RCC 7860 (cell line): ENCODE data around the gene CIRBP.

ENCODE experiments used
- DNase-seq: peaks from one replicate; pipeline ENCODE4 v3.0.0-alpha.2; 2015; ENCODE audit warnings: low spot score
- FAIRE-seq: peaks from 2 replicates; lab custom pipeline; 2012; peaks lifted over from hg19 to GRCh38; lab: Jason Lieb, UNC

The CIRBP gene

GRCh38 chr19:1277061-1277460, 7.9 kb downstream of the CIRBP start:
- DNase-seq (no peak), FAIRE-seq (no peak)

DNA sequence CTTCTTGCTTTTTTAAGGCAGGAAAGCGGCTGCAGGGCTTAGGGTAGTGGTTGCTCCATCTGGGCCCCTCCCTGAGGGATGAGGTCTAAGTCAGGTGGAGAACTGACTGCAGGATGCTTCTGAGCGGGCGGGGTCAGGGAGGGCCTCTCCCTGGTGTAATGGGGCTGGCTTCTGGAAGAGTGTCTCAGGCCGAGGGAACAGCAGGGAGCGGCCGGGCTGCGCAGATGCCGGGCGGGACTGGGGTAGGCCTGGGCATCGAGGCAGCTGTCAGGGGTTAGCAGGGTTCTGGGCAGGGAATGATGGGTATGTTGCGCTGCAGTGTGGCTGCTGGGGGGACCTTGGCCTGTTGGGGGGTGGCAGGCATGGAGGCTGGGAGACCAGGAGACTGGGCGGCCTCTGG, 8.9 kb downstream of the CIRBP start:
- DNase-seq (no peak), FAIRE-seq (no peak)

GRCh38 chr19:1278713-1279660, 9.9 kb downstream of the CIRBP start:
- no peak for DNase-seq
- no peak for FAIRE-seq

DNA sequence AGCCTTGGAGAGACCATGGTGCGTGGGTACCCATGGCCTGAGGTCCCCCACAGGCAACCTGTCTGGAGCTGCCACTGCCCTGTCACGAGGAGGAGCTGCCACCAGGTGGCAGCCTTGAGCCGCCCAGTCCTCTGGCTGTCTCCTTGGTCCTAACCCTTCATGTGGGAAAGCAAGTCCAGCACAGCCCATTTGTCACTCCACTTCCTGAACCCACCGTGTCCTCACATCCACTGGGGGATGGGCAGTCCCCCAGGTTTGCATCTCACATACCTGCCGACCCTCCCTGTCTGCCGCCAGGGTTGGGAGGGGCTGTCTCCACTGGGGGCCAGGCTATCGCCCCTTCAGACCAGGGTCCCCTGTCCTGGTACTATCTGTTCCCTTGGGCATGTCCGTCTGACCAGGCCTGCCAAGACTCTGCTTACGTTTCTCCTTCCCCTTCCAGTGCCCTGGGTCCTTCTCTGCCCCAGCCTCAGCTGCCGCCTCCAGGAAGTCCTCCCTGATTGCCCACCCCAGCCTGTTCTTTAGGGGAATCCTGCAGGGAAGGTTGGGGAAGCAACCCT, 10.7 kb downstream of the CIRBP start:
- peak; percentile 73 for DNase-seq
- no peak for FAIRE-seq

DNA sequence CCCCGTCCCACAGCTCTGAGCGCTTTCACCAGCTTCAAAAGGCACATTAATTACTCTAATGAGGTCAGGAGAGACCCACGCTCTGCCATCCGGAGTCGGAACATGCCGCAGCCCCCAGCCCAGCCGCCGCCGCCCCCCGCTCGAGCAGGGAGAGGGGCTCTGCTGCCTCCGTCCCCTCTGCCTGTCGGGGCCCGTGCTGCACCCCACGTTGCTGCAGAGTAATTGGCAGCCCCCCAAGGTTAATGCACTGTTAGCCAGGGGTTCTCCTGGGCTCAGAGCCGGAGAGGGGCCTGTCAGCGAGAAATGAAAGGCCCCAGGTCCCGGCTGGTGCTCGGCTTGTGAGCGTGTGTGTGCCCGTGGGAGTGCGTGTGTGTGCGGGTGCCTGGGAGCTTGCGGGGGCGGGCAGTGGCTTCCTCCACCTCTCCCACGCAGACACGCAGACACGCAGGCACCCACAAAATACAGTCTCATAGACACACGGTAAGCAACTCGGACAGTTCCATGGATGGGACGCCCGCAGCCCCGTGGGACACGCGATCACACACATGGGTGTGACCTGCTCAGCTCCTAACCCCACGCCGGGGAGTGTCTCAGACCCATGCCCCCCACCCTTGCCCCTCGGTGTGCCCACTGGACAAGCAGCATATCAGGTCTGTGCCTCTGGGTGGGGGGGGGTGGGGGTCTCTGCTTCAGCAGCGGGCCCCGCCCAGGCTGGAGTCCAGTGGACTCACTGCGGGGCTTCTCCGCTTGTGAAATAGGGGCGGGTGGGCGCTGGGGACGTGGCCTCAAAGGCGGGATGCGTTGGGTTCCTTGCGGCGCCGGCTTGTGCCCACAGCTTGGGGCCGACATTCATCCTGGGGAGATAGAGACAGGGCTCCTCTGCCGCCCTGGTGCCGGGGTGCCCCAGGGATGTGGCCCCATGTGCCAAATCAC, 11.8 kb downstream of the CIRBP start:
- FAIRE-seq: no peak
- no peak for DNase-seq

DNA sequence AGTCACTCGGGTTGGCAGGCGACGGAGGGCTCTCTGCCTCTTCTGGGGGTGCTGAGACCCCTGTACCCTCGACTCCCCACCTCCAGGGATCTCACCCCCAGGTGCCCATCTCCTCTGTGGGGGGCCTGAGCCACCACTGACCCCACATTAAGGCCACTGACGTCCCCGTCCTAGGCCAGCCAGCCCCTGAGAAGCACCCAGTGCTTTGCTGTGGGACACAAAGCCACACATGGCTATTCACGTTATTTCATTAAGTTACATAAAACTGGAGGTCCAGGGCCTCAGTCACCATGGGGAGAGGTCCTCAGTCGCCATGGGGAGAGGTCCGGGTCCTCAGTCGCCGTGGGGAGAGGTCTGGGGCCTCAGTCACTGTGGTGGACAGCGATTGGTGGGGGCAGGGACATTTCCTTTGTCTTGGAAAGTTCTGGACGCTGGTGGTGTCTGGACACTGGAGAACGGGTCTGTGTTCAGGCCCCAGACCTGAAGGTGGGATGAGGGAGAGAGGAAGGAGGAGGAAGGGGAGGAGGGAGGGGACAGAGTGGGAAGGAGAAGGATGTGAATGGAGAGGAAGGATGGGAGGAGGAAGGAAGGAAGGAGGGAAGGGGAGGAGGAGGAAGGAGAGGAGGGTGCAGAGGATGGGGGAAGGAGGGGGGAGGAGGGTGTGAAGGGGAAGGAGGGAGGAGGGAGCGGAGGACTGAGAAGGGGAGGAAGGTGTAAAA, 12.6 kb downstream of the CIRBP start:
- no peak for FAIRE-seq
- DNase-seq: no peak

GRCh38 chr19:1282588-1283206, 13.6 kb downstream of the CIRBP start:
- FAIRE-seq: no peak
- DNase-seq: no peak

GRCh38 chr19:1283207-1283916, 14.2 kb downstream of the CIRBP start:
- no peak for DNase-seq
- no peak for FAIRE-seq

DNA sequence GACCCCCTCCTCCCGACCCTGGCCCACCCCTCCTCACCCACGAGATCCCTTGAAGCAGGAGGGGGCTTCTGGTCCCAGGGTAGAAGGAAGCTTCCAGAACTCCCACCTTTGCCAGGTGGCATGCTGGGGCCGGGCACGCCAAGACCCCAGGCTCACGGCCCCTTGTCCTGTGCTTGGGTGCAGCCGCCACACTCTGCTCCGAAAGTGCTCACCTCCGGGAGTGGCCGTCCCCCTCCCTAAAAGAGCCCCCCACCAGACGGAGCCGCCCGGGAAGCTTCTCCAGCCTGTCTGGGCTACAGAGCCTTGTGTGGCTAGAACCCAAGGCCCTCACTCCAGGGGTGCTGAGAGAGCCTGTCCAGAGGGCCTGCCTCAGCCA, 14.8 kb downstream of the CIRBP start:
- DNase-seq (no peak), FAIRE-seq (no peak)

DNA sequence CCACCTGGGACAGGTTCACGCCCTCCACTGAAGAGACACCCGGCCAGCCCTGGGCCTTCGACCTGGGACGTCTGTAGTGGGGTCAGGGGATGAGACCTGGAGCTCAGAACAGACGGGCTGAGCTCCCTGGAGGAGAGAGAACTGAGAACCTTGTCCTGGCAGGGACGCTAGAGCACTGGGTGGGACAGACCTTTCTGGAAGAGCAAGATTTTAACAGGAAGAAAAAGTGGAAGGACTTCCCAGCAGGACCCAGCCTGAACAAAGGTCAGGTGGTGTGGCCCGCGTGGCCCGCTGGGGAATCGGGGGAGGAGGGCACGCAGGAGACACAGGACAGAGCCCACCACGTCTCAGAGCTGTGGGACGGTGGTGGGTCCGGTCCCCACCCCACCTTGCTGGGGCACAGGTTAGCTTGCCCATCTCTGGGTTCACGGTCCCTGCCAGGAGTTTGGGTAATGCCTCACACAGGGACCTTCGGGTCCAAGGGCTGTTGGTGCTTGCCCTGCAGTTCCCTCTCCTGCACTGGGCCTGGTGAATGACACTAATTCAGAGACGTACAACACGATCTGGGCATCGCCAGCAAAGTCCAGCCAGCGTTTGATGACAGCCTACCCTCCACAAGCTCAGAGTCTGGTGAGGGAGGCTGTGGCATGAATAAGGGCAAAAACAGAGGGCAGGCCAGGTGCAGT, 15.3 kb downstream of the CIRBP start:
- FAIRE-seq: no peak

GRCh38 chr19:1284979-1285736, 16.0 kb downstream of the CIRBP start:
- no peak for FAIRE-seq
- no peak for DNase-seq

More for the DNA sequence above, 15.3 kb downstream of the CIRBP start:
- DNase-seq: no peak

DNA sequence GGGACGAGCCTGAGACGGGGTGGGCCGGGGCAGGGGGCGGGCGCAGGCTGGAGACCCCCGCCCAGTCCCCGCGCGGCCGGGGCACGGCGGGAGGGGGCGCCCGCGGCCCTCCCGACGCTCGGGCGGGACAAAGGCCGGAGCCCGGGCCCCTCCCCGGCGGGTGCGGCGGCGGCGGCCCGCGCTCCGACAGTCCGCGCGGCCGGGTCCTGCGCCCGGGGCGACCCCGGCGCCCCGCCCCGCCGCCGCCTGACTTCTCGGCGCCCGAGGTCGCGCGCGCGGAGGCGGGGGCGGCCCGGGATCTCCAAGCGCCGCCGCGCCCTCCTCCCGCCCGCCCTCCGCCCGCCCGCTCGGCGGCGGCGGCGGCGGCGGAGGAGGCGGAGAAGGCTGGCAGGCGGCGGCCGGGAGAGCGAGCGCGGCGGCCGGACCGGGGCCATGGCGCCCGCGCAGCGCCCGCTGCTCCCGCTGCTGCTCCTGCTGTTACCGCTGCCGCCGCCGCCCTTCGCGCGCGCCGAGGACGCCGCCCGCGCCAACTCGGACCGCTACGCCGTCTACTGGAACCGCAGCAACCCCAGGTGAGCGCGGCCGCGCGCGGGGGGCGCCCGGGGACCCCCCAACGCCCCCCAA, 16.7 kb downstream of the CIRBP start, which contains the start of gene EFNA2:
Gene EFNA2 (plus strand): TSS at position 137 of the 624 bp plus-strand sequence. CDS start 296 bp downstream, at position 433.
- no peak for FAIRE-seq

GRCh38 chr19:1286487-1287353, 17.6 kb downstream of the CIRBP start:
- no peak for DNase-seq

More for the DNA sequence above, 16.7 kb downstream of the CIRBP start, which contains the start of gene EFNA2:
- no peak for DNase-seq

DNA sequence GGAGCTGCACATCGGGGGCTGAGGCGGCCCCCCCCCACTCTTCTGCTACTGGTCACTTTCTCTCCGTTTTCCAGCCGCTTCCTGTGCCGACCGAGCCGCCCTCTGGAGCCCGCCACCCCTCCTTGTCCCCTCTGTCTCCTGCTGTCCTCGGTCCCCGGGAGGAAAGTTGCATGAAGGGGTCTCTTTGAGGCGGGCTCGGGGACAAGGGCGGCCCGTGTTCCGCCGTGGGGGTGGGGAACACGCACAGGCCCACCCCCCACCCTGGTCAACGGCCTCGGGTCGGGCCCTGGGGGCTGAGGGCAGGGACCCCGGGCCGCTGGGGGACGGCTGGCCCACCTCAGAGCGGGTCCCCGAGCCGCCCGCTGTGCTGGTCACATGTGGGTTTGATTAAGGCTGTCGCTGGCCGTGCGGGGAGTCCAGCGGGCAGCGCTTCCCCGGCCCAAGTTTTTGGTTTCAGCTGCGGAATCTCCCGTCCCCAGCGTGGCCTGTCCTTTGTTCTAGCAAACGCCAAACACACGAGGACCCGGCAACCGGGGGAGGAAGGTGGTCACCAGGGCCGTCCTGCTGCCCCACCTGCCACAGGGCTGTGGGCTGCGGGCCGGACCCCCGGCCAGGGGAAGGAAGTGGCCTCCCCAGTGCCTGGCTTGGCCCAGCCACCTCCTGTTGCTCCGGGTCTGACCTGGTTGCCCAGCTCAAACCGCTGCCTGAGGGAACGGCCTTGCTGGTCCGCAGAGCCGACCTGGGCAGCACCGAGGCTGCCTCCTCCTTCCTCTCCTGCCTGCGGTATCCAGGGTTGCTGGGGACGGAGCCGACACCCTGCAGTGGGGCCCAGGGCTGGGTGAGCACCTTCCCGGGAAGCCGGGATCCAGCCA, 18.5 kb downstream of the CIRBP start:
- DNase-seq (no peak), FAIRE-seq (no peak)

More at GRCh38 chr19:1286487-1287353, 17.6 kb downstream of the CIRBP start:
- no peak for FAIRE-seq

- FAIRE-seq (no peak), DNase-seq (no peak)
These were observed 19.1 kb downstream of the CIRBP start for GRCh38 chr19:1288226-1288612.
